OCI-LY7 (cell line): ENCODE results near the gene PLIN5. TPM values are rescaled to one million over a fixed set of nuclear protein-coding genes. Genes with fewer than 3 reads are reported as not detected.

ENCODE experiments used
- BruUV-seq: library from RNA; stranded (reverse); fragments of 400-500 nt; replicated peaks from 2 replicates; lab custom pipeline; 2021; lab: Mats Ljungman, UMichigan
- CTCF ChIA-PET: fragments of 300-600 bp; sonication (Branson Sonifier 250); formaldehyde crosslinking; loops from one replicate; lab custom pipeline; 2022; ENCODE audit warnings: antibody characterized with exemption; ENCODE audit not compliant: unreplicated experiment; lab: Charles Lee
- POLR2A ChIA-PET: fragments of 300-600 bp; sonication (Branson Sonifier 250); formaldehyde crosslinking; loops from one replicate; lab custom pipeline; 2022; ENCODE audit warnings: antibody characterized with exemption; lab: Charles Lee
- DNase-seq: peaks from one replicate; pipeline ENCODE4 v3.0.0-alpha.2; 2015; ENCODE audit warnings: low spot score
- H2AFZ ChIP-seq: fragments of 200-600 bp; sonication (generic), shearing (Covaris generic); 2 replicates; pipeline ENCODE4 v1.6.1; 2014; ENCODE audit warnings: mild to moderate bottlenecking, antibody characterized with exemption, low read length, moderate library complexity
- H3K27ac ChIP-seq: fragments of 200-600 bp; sonication (generic); 2 replicates; pipeline ENCODE4 v1.5.1; 2014; ENCODE audit warnings: mixed run types, low read depth, mild to moderate bottlenecking, moderate library complexity, low read length, inconsistent platforms; ENCODE audit not compliant: poor library complexity, severe bottlenecking
- H3K36me3 ChIP-seq: fragments of 200-600 bp; sonication (generic); 2 replicates; pipeline ENCODE4 v1.6.1; 2014; ENCODE audit warnings: mild to moderate bottlenecking, antibody characterized with exemption, low read length, moderate library complexity, mixed read lengths; ENCODE audit not compliant: insufficient read depth
- H3K4me1 ChIP-seq: fragments of 200-600 bp; sonication (generic); 2 replicates; pipeline ENCODE4 v1.5.1; 2014; ENCODE audit warnings: mild to moderate bottlenecking, low read length; ENCODE audit not compliant: insufficient read depth, poor library complexity, severe bottlenecking
- H3K4me2 ChIP-seq: fragments of 200-600 bp; sonication (generic); 2 replicates; pipeline ENCODE4 v1.6.1; 2014; ENCODE audit warnings: mild to moderate bottlenecking, low read length
- H3K4me3 ChIP-seq: fragments of 200-600 bp; sonication (generic); 2 replicates; pipeline ENCODE4 v1.5.1; 2014; ENCODE audit warnings: mild to moderate bottlenecking, low read depth, low read length; ENCODE audit not compliant: poor library complexity, severe bottlenecking
- H3K79me2 ChIP-seq: fragments of 200-600 bp; sonication (generic); 2 replicates; pipeline ENCODE4 v1.6.1; 2016; ENCODE audit warnings: low read depth, mild to moderate bottlenecking, low read length, moderate library complexity, mixed read lengths; ENCODE audit not compliant: insufficient read depth
- H3K9me2 ChIP-seq: fragments of 200-600 bp; sonication (generic); 2 replicates; pipeline ENCODE4 v1.6.1; 2016; ENCODE audit warnings: mild to moderate bottlenecking, low read length, mixed read lengths; ENCODE audit not compliant: insufficient read depth
- H3K9me3 ChIP-seq: fragments of 200-600 bp; sonication (generic); 2 replicates; pipeline ENCODE4 v1.6.1; 2014; ENCODE audit warnings: mild to moderate bottlenecking, mixed run types, low read length, mixed read lengths
- H4K20me1 ChIP-seq: fragments of 200-600 bp; sonication (generic); 2 replicates; pipeline ENCODE4 v1.6.1; 2014; ENCODE audit warnings: mild to moderate bottlenecking, antibody characterized with exemption, low read length, moderate library complexity, mixed read lengths; ENCODE audit not compliant: insufficient read depth
- EZH2phosphoT487 ChIP-seq: fragments of 200-600 bp; sonication (generic); IDR thresholded peaks from 2 replicates; pipeline ENCODE4 v1.6.1; 2018; ENCODE audit warnings: low read depth, borderline replicate concordance, mild to moderate bottlenecking, mixed run types, antibody characterized with exemption, low read length, moderate library complexity, mixed read lengths
- intact Hi-C: fragments of 100-400 bp; cut with micrococcal nuclease; formaldehyde crosslinking; loops from one replicate; pipeline ENCODE4 v1.10.0; 2022; ENCODE audit not compliant: unreplicated experiment
- total RNA-seq, 2 experiments: library from RNA; depleted of rRNA in 1 of 2; stranded (reverse); fragments of >200 nt in 1 of 2; shearing (Covaris generic) in 1 of 2; gene quantifications; 2 replicates each; pipeline ENCODE4 v1.2.3, GENCODE V29; 2014 to 2022
- TF ChIP-seq, protein P1 (sequence below): fragments of 200-600 bp; sonication (generic); conservative IDR thresholded peaks from 2 replicates; pipeline ENCODE4 v1.5.1; 2014; ENCODE audit warnings: mild to moderate bottlenecking, antibody characterized with exemption, low read length, moderate library complexity, mixed read lengths

PLIN5 gene
- total RNA-seq, 2 experiments from 2014 or later, result 0.85 to 1.9 TPM

DNA sequence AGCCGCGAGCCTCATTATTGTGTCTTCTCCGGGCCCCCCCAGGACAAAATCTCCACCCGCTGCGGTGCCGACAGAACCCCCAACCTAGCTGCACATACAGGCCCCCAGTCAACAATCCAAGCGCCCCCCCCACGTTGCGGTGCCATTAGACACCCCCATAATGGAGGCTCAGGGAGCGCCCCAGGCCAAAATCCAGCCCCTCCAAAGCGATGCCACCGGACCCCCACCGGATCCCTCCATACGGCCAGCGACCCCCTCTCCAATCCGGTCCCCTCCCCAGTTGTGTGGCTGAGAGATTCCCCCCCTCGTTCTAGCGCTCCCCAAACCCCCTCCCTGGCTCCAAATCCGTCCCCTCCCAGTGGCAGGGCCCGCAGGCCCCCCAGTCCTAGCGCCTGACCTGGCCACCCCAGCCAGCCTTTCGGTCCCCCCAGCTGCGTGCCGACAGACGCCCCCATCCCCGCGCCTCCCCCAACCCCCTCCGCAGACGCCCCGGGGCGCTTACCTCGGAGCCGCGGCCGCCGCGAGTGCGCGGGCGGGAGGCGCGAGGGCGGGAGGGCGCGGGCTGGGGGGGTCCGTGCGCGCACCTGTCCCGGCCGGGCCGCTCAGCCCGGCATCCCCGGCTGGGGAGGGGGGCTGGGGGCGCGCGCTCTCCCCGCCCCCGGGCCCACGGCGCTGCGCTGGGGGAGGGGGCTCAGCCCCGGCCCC, 46.1 kb upstream of the PLIN5 start:
- no peak for TF ChIP-seq EZH2phosphoT487
- TF ChIP-seq, protein P1, sequence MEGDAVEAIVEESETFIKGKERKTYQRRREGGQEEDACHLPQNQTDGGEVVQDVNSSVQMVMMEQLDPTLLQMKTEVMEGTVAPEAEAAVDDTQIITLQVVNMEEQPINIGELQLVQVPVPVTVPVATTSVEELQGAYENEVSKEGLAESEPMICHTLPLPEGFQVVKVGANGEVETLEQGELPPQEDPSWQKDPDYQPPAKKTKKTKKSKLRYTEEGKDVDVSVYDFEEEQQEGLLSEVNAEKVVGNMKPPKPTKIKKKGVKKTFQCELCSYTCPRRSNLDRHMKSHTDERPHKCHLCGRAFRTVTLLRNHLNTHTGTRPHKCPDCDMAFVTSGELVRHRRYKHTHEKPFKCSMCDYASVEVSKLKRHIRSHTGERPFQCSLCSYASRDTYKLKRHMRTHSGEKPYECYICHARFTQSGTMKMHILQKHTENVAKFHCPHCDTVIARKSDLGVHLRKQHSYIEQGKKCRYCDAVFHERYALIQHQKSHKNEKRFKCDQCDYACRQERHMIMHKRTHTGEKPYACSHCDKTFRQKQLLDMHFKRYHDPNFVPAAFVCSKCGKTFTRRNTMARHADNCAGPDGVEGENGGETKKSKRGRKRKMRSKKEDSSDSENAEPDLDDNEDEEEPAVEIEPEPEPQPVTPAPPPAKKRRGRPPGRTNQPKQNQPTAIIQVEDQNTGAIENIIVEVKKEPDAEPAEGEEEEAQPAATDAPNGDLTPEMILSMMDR, result no peak
- POLR2A ChIA-PET, result no interaction called here
- no peaks in the 10 kb centered on the region for H3K9me2 ChIP-seq
- no peak overlapping the region for H3K4me3 ChIP-seq
- DNase-seq, result no peak
- H4K20me1 ChIP-seq, result no peaks in the 10 kb centered on the region
- no peak overlapping the region for H2AFZ ChIP-seq
- intact Hi-C loops, result no loop called here
- no peak overlapping the region for H3K4me2 ChIP-seq
- no TSS peak for BruUV-seq
- CTCF ChIA-PET, result no interaction called here
- H3K27ac ChIP-seq, result no peak overlapping the region
- no peaks in the 10 kb centered on the region for H3K9me3 ChIP-seq
- H3K36me3 ChIP-seq, result no peaks in the 10 kb centered on the region
- peaks cover 7% of the 10 kb centered on the region for H3K4me1 ChIP-seq
- H3K79me2 ChIP-seq, result no peaks in the 10 kb centered on the region

DNA sequence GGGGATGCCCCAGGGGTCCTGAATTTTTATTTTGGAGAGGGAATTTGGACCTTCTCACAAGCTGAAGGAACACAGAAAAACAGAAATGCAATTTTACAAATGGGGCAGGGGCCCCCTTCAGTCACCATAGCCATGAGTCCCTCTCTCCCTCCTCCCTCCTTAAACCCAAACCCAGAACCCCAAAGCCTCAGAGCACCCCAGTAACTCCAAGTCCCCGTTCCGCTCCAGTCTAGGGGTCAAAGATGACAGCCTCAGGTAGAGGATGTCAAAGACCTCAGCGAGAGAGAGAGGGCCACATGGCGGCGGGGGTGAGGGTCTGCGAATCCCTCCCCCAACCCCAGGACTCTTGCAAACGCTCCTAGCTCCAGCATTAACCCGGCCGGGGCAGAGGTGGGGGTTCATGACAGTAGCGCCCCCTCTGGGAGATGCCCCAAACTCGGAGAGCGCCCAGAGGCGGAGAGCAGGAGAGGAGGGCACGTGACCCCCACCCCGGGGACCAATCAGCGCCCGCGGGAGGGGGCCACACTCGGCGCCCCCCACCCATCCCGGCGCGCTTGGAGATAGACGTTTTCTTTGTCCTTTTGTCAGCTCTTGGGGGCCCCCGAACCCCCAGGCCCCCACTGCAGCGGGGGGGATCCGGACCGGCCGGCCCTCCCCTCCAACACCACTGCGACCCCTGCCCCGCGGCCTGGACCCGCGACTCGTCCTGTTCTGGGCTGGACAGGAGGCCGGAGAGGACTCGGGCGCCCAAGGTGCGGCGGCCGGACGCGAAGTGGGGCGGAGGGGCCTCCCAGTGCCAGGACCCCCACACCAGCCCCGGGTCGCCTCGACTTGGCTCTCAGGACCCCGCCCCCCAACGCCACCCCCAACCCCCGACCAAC, 45.2 kb upstream of the PLIN5 start:
- Histone ChIP-seq H4K20me1 (no peaks in the 10 kb centered on the region), H3K27ac (no peak overlapping the region), H3K79me2 (no peaks in the 10 kb centered on the region), H3K4me1 (peaks cover 7% of the 10 kb centered on the region), H3K4me3 (no peak overlapping the region), H3K4me2 (no peak overlapping the region), H3K9me3 (no peaks in the 10 kb centered on the region), H3K36me3 (no peaks in the 10 kb centered on the region), H3K9me2 (no peaks in the 10 kb centered on the region), H2AFZ (no peak overlapping the region)
- intact Hi-C loops, result no loop called here
- DNase-seq, result no peak
- TF ChIP-seq EZH2phosphoT487, result no peak
- TF ChIP-seq, protein P1, result peak; percentile 49
- BruUV-seq, result no TSS peak
- ChIA-PET CTCF (no interaction called here), POLR2A (no interaction called here)
